HG03025 (cell line): ENCODE measurements around the gene PAQR5.
"Not testable (repeated sequence)": the region's sequence is repeated elsewhere in the genome, so short reads cannot be mapped to it uniquely, and the experiment has no call there.

ENCODE experiments used
- ATAC-seq: cut with Tn5 transposase; IDR thresholded peaks from one replicate; pipeline ENCODE4 v1.9.1; 2021; ENCODE audit warnings: mild to moderate bottlenecking, moderate library complexity; ENCODE audit not compliant: unreplicated experiment, low FRiP score

Gene PAQR5

DNA sequence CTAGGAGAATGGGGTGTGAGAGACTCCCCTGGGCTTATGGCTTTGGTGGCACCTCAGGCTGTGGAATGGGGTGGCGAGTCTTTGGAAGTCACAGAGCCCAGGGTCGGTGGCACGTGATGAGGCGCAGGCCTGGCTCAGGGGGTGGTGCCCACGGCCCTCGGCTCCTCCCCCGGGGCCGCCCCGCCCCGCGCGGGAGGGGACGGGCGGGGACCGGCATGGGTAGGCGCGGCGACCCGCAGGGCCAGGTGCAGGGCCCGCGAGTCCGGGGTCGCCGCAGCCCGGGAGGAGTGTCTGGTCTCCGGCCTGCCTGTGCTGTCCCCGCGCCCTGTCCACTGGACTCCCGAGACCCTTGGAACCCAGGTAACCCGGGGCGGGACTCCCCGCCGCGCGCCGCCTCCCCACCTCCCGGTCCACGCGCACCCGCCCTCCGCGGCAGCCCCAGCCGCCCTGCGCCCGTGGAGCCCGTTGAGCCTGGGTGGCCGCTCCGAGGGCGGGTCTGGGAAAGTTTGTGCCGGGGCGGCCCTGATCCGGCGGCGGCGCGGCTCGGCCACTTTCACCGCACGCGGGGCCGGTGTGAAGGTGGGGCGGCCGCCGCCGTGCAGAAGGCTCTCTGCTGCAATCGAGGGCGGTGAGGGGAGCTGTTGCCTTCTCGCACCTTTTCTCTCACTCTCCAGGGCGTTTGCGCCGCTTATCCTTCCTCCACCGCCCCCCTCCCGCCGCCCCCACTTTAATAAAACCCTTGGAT, at the start of gene PAQR5:
Gene PAQR5, plus strand, starts transcription at position 216 of the 745 bp plus-strand sequence. CDS start 61,169 bp downstream, outside the sequence.
- no peak for ATAC-seq

DNA sequence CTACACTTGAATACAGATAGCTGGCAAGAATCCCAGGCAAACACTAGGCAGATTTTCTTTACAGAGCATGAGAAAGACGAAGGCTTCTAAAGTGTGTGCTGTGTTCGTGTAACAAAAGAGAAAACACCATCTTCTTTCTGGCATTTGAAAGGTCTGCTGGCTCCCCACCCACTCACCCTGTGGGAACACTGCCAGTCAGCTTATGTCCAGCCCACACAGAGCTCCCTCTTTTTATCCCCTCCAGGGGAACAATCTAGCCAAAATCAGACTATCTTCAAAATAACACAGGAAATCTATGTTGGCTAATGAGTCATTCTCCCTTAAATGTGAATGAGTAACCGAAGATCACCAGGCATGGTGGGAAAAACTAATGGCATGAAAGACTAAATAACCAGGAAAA, 45.6 kb upstream of the PAQR5 start:
- ATAC-seq = no peak

- no peak for ATAC-seq
These were observed 33.3 kb upstream of the PAQR5 start for GRCh38 chr15:69265347-69265955.

- ATAC-seq = no peak
These were observed 27.5 kb upstream of the PAQR5 start for GRCh38 chr15:69271217-69271616.

DNA sequence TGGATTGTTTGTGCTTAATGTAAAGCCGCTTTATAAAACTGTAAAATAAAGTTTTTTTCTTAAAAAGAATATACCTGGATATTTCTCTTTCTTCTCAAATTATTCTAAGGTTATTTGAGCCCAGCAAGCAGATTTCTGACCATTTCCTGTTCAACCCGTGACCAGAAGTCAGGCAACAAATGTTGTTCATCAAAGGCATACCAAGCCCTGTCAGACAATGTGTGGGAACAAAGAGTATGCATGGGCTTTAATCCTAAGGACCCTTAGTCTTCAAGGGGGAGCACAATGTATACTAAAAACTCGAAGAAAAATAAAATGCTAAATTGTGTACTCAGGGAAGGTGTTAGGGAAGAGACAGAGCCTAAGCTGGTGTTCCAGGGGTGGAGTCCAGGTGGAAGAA, 26.6 kb upstream of the PAQR5 start:
- ATAC-seq = no peak

GRCh38 chr15:69272891-69273290, 25.8 kb upstream of the PAQR5 start:
- no peak for ATAC-seq

- no peak for ATAC-seq
These were observed 23.5 kb upstream of the PAQR5 start for GRCh38 chr15:69275074-69275670.

- ATAC-seq = no peak
These were observed 22.7 kb upstream of the PAQR5 start for GRCh38 chr15:69275933-69276560.

DNA sequence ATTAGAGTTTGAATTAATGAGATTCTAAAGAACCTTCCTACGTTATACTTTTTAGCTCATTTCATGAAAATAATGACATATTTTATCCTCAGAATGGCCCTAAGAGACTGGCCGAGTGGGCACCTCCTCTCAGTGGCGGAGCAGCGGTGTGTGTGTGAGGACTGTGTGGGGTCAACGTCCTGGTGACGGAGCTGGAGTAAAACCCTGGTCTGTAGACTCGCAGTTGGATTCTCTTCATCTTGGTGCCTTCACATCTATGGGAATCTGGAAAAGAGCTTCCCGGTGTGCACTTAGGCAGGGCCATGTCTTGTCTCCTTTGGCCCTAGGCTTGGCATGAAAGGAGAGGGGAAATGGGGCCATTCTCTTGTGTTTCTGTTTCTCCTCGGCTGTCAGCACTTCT, 21.4 kb upstream of the PAQR5 start:
- no peak for ATAC-seq

DNA sequence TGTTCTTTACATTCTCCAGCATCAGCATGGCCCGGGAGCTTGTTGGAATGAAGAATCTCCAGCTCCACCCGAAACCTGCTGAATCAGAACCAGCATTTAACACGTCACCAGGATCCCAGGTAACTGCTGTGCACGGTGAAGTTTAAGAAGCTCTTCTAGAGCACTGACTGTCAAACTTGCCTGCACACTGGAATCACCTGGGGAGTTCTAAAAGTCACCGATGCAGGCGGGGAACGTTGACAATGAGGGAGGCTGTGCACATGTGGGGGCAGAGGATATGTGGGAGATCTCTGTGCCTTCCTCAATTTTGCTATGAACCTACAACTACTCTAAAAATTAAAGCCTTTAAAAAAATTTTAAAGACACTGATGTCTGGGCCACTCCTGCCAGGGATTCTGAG, 19.1 kb upstream of the PAQR5 start:
- no peak for ATAC-seq

- ATAC-seq = no peak
These were observed 17.9 kb upstream of the PAQR5 start for GRCh38 chr15:69280783-69281182.

DNA sequence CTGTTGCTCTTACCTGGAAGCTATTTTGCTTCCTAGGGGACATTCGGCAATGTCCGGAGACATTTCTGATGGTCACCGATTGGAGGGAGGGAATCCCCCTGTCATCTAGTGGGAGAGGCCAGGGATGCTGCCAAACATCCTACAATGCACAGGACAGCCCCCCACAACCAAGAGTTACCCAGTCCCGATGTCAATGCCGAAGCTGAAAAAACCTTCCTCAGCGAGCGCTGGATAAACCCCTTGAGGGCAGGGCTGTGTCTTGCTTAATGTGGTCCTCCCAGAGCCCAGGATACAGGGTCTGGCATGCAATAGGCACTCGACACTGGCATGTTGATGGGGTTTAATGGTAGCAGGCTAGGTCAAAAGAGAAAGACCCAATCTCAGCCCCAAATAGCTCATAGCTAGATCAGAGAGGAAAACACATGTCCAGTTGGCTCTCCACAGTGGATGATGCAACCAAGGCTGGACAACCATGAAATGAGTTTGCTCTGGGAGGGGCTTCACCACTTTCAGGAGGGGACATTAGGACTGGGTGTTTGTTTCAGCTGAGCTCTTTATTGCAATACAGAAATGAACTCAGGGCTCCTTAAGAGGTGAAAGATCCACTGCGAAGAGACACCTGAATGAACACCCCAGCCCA, 16.5 kb upstream of the PAQR5 start:
- no peak for ATAC-seq

GRCh38 chr15:69285834-69286233, 12.9 kb upstream of the PAQR5 start:
- ATAC-seq = no peak

GRCh38 chr15:69288011-69288410, 10.7 kb upstream of the PAQR5 start:
- ATAC-seq = no peak

DNA sequence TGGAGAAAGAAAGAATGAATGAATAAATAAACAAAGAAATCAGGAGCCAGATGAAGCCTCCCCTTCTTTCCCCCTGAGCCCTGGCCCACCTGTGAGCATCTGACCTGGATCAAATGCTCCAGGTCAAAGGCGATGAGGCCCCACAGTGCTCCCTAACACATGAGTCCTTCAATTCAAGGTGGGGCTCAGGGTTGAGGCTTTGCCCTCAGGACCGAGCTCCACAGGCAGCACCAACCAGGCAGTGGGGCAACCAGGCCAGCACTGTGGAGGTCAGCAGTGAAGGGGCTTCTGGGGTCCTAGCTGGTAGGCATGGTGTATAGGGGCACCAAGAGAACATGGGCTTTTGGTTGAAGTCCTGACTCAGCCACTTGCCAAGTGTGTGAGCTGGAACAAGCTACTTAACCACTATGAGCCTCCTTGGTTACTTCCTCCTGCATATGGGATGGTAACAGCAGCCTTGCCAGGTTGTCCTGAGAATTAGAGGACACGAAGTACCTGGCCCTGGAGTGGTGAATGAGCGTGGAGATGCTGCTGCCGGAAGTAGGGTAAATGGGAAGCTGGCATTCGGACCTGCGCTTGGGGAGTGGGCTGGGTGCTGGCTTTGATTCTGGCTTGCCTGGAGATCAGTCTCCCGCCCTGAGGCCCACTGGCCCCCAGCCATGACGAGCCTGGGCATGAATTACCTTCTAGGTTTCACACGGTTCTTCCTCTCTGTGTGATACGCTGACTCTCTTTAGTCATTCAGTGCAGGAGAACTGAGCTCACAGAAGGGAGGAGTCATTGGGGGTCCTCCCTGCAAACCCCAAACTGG, 10.0 kb upstream of the PAQR5 start:
- no peak for ATAC-seq

- ATAC-seq = no peak
These were observed 9.2 kb upstream of the PAQR5 start for GRCh38 chr15:69289342-69290146.

DNA sequence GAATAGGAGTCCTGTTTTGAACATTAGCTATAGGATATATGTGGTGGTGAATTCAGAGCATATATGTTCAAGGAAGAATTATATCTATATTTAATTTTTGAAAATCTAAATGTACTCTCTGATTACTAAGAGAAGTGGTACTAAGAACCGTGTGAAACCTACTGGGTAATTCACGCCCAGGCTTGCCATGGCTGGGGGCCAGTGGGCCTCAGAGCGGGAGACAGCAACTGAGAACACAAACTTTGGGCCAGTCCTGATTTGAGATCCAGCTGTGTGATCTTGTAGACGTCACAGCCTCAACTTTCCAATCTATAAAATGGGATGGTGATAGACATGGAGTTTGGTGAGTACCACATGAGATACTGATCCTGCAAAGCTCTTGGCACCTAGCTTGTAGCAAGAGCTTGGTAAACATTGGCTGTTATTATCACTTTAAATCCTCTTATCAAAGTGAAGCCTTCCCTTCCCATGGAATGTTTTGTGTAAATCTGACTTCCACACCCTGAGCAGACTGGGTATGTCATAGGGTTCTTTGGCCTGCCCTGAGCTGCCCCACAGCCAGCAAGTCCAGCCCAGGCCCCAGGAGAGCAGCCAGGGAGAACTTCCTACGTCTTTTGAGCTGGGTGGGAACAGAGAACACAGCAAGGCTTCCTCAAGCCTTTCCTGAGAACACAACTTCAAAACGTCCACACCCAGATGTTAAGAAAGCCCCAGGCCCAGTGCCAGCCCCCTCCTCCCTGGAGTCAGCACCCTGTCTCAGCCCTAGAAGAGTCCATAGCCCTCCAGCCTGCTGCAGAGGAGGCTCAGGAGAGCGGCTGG, 8.2 kb upstream of the PAQR5 start:
- ATAC-seq = no peak

GRCh38 chr15:69291651-69292050, 7.1 kb upstream of the PAQR5 start:
- ATAC-seq = not testable (repeated sequence)
